ENCODE measurements around the gene SLC38A10. TPM values are rescaled to one million over a fixed set of nuclear protein-coding genes. Genes with fewer than 3 reads are reported as not detected.

The SLC38A10 gene
- total RNA-seq, 1 donor from 2014 or later = 67.5 TPM

GRCh38 chr17:81223762-81224130, 71.4 kb downstream of the SLC38A10 start:
- intact Hi-C loops (cut with DNase I) = no loop called here
- Histone ChIP-seq H3K4me3 (peak overlapping the region; percentile 76 to 82), H3K27me3 (no peaks in the 10 kb centered on the region), H3K27ac (peak overlapping the region; percentile 31), H3K4me1 (peaks cover 23% of the 10 kb centered on the region), H3K9me3 (no peaks in the 10 kb centered on the region), H3K36me3 (peaks cover 0 to 4% of the 10 kb centered on the region in 2 donors)
- no peak for DNase-seq (ENCODE audit: extremely low spot score in 2 of 2)
- no peak for TF ChIP-seq POLR2A (IDR thresholded peaks at IDR 0.05)
- TF ChIP-seq POLR2AphosphoS5 (IDR thresholded peaks at IDR 0.05; ENCODE audit: insufficient read depth in 1 of 2, low read depth in 1 of 2) = no peak
- TF ChIP-seq CTCF (IDR thresholded peaks at IDR 0.05) = no peak

- H3K27ac ChIP-seq = peak within 1 kb of the TSS; percentile 31
- H3K4me3 ChIP-seq = peak within 1 kb of the TSS; percentile 76 to 82
- TF ChIP-seq POLR2AphosphoS5 (IDR thresholded peaks at IDR 0.05; ENCODE audit: insufficient read depth in 1 of 2, low read depth in 1 of 2) (peak; percentile 31 to 79), POLR2A (IDR thresholded peaks at IDR 0.05) (no peak)
- intact Hi-C loops (cut with DNase I) = no loop called here
- H3K4me1 ChIP-seq = peaks cover 23% of the 10 kb centered on the region
- H3K36me3 ChIP-seq = no peaks in the 10 kb centered on the region
- DNase-seq (ENCODE audit: extremely low spot score in 2 of 2) = peak in 1 of 2 donors; percentile 99
- H3K27me3 ChIP-seq = no peaks in the 10 kb centered on the region
- H3K9me3 ChIP-seq = no peaks in the 10 kb centered on the region
These were observed 72.0 kb downstream of the SLC38A10 start, which contains the start of gene CEP131 for GRCh38 chr17:81222906-81223761. CEP131 (minus strand) TSS chr17:81222965; CDS start chr17:81220056, 2,909 bp downstream.

GRCh38 chr17:81222620-81222905, 72.5 kb downstream of the SLC38A10 start:
- peaks cover 23% of the 10 kb centered on the region for H3K4me1 ChIP-seq
- TF ChIP-seq POLR2AphosphoS5 (IDR thresholded peaks at IDR 0.05; ENCODE audit: insufficient read depth in 1 of 2, low read depth in 1 of 2) = no peak
- TF ChIP-seq CTCF (IDR thresholded peaks at IDR 0.05) = no peak
- TF ChIP-seq POLR2A (IDR thresholded peaks at IDR 0.05) = no peak
- H3K27me3 ChIP-seq = no peaks in the 10 kb centered on the region
- intact Hi-C loops (cut with DNase I) = no loop called here
- peak overlapping the region; percentile 21 for H3K27ac ChIP-seq
- no peaks in the 10 kb centered on the region for H3K36me3 ChIP-seq
- no peaks in the 10 kb centered on the region for H3K9me3 ChIP-seq
- no peak for DNase-seq (ENCODE audit: extremely low spot score in 2 of 2)
- H3K4me3 ChIP-seq = peak overlapping the region; percentile 76 to 82

- no peak for DNase-seq (ENCODE audit: extremely low spot score in 2 of 2)
- no peaks in the 10 kb centered on the region for H3K9me3 ChIP-seq
- no peaks in the 10 kb centered on the region for H3K27me3 ChIP-seq
- no peaks in the 10 kb centered on the region for H3K36me3 ChIP-seq
- TF ChIP-seq POLR2AphosphoS5 (IDR thresholded peaks at IDR 0.05; ENCODE audit: insufficient read depth in 1 of 2, low read depth in 1 of 2) (no peak), CTCF (IDR thresholded peaks at IDR 0.05) (no peak), POLR2A (IDR thresholded peaks at IDR 0.05) (no peak)
- peak overlapping the region; percentile 21 for H3K27ac ChIP-seq
- intact Hi-C loops (cut with DNase I) = no loop called here
- H3K4me3 ChIP-seq = peak overlapping the region; percentile 76 to 82
- peaks cover 23% of the 10 kb centered on the region for H3K4me1 ChIP-seq
These were observed 73.1 kb downstream of the SLC38A10 start for GRCh38 chr17:81221842-81222619.

GRCh38 chr17:81221371-81221841, 73.7 kb downstream of the SLC38A10 start:
- DNase-seq (ENCODE audit: extremely low spot score in 2 of 2) = no peak
- intact Hi-C loops (cut with DNase I) = no loop called here
- Histone ChIP-seq H3K4me3 (peak overlapping the region; percentile 76 to 82), H3K9me3 (no peaks in the 10 kb centered on the region), H3K27me3 (no peaks in the 10 kb centered on the region), H3K36me3 (no peaks in the 10 kb centered on the region), H3K27ac (no peak overlapping the region), H3K4me1 (peaks cover 23% of the 10 kb centered on the region)
- TF ChIP-seq POLR2AphosphoS5 (IDR thresholded peaks at IDR 0.05; ENCODE audit: insufficient read depth in 1 of 2, low read depth in 1 of 2) = no peak
